H9 (cell line): Measurements from ENCODE around the gene CDH24. TPM values are rescaled to one million over a fixed set of nuclear protein-coding genes. Genes with fewer than 3 reads are reported as not detected.

Experiments used
- DNase-seq: peaks from one replicate; pipeline ENCODE4 v3.0.0-alpha.2; 2017
- H2AFZ ChIP-seq: one replicate; pipeline ENCODE4 v1.6.1; 2013; ENCODE audit warnings: mild to moderate bottlenecking, low read length, control low read depth, moderate library complexity
- H2AK5ac ChIP-seq: 2 replicates; pipeline ENCODE4 v1.6.1; 2013; ENCODE audit warnings: low read length, control low read depth, mixed read lengths; ENCODE audit not compliant: insufficient read length
- H2BK120ac ChIP-seq: one replicate; pipeline ENCODE4 v1.6.1; 2013; ENCODE audit warnings: low read depth, mild to moderate bottlenecking, low read length, control low read depth, inconsistent platforms; ENCODE audit not compliant: poor library complexity, severe bottlenecking
- H2BK12ac ChIP-seq: 2 replicates; pipeline ENCODE4 v1.6.1; 2013; ENCODE audit warnings: low read length, control low read depth, mixed read lengths, low read depth; ENCODE audit not compliant: insufficient read length
- H2BK15ac ChIP-seq: 2 replicates; pipeline ENCODE4 v1.6.1; 2013; ENCODE audit warnings: low read depth, low read length, control low read depth
- H2BK20ac ChIP-seq: one replicate; pipeline ENCODE4 v1.6.1; 2013; ENCODE audit warnings: low read depth, mild to moderate bottlenecking, low read length, control low read depth, inconsistent platforms; ENCODE audit not compliant: poor library complexity, severe bottlenecking
- H2BK5ac ChIP-seq: 2 replicates; pipeline ENCODE4 v1.6.1; 2013; ENCODE audit warnings: low read length, control low read depth, mixed read lengths; ENCODE audit not compliant: insufficient read length
- H3K14ac ChIP-seq: 2 replicates; pipeline ENCODE4 v1.6.1; 2013; ENCODE audit warnings: low read length, control low read depth; ENCODE audit not compliant: insufficient read depth
- H3K18ac ChIP-seq: 2 replicates; pipeline ENCODE4 v1.6.1; 2013; ENCODE audit warnings: low read depth, mild to moderate bottlenecking, mixed read lengths, low read length, control low read depth; ENCODE audit not compliant: insufficient read length
- H3K23ac ChIP-seq: 2 replicates; pipeline ENCODE4 v1.6.1; 2013; ENCODE audit warnings: low read length, control low read depth, mixed read lengths, low read depth; ENCODE audit not compliant: insufficient read length
- H3K23me2 ChIP-seq: 2 replicates; pipeline ENCODE4 v1.6.1; 2013; ENCODE audit warnings: low read depth, mild to moderate bottlenecking, mixed read lengths, low read length, control low read depth; ENCODE audit not compliant: insufficient read length, poor library complexity, severe bottlenecking
- H3K27ac ChIP-seq: 2 replicates; pipeline ENCODE4 v1.5.1; 2013; ENCODE audit warnings: low read length, control low read depth, mixed read lengths, low read depth; ENCODE audit not compliant: insufficient read length
- H3K27me3 ChIP-seq: 2 replicates; pipeline ENCODE4 v1.6.1; 2013; ENCODE audit warnings: low read length, control low read depth, inconsistent platforms; ENCODE audit not compliant: insufficient read depth
- H3K4ac ChIP-seq: 2 replicates; pipeline ENCODE4 v1.6.1; 2013; ENCODE audit warnings: low read depth, mild to moderate bottlenecking, control low read depth, inconsistent platforms, low read length, moderate library complexity
- H3K4me1 ChIP-seq: 2 replicates; pipeline ENCODE4 v1.6.1; 2013; ENCODE audit warnings: low read length, control low read depth, inconsistent platforms; ENCODE audit not compliant: insufficient read depth
- H3K4me2 ChIP-seq: 2 replicates; pipeline ENCODE4 v1.6.1; 2013; ENCODE audit warnings: low read length, control low read depth, mixed read lengths; ENCODE audit not compliant: insufficient read length, insufficient read depth
- H3K56ac ChIP-seq: 2 replicates; pipeline ENCODE4 v1.6.1; 2013; ENCODE audit warnings: low read depth, mild to moderate bottlenecking, mixed read lengths, low read length, control low read depth; ENCODE audit not compliant: insufficient read length
- H3K79me1 ChIP-seq: 2 replicates; pipeline ENCODE4 v1.6.1; 2013; ENCODE audit warnings: low read depth, mild to moderate bottlenecking, moderate library complexity, low read length, control low read depth, inconsistent platforms; ENCODE audit not compliant: insufficient read depth, poor library complexity, severe bottlenecking
- H3K79me2 ChIP-seq: 2 replicates; pipeline ENCODE4 v1.6.1; 2013; ENCODE audit warnings: low read length, control low read depth, inconsistent platforms; ENCODE audit not compliant: insufficient read depth
- H3K9ac ChIP-seq: 2 replicates; pipeline ENCODE4 v1.6.1; 2013; ENCODE audit warnings: low read length, control low read depth, mixed read lengths; ENCODE audit not compliant: insufficient read length; ENCODE audit errors: extremely low read depth
- H3K9me3 ChIP-seq: one replicate; pipeline ENCODE4 v1.6.1; 2013; ENCODE audit warnings: low read depth, low read length, inconsistent platforms; ENCODE audit not compliant: control insufficient read depth
- H3T11ph ChIP-seq: one replicate; pipeline ENCODE4 v1.6.1; 2013; ENCODE audit warnings: mild to moderate bottlenecking, low read length, control low read depth, inconsistent platforms
- H4K20me1 ChIP-seq: one replicate; pipeline ENCODE4 v1.6.1; 2013; ENCODE audit not compliant: control insufficient read depth, insufficient read length, insufficient read depth
- H4K5ac ChIP-seq: 2 replicates; pipeline ENCODE4 v1.6.1; 2013; ENCODE audit warnings: low read depth, mild to moderate bottlenecking, mixed read lengths, low read length, control low read depth; ENCODE audit not compliant: insufficient read length
- H4K8ac ChIP-seq: replicated peaks from 2 replicates; pipeline ENCODE4 v1.6.1; 2013; ENCODE audit warnings: low read length, control low read depth, mixed read lengths, low read depth; ENCODE audit not compliant: insufficient read length
- H4K91ac ChIP-seq: 2 replicates; pipeline ENCODE4 v1.6.1; 2013; ENCODE audit warnings: low read depth, mild to moderate bottlenecking, moderate library complexity, mixed read lengths, low read length, control low read depth; ENCODE audit not compliant: insufficient read length
- H3K27ac Mint-ChIP-seq, 3 experiments: 2 replicates in 2 of 3; 3 replicates in 1 of 3; pipeline ENCODE4 v1.8.0; 2020 to 2021; ENCODE audit warnings: mixed read lengths in 3 of 3, mild to moderate bottlenecking in 1 of 3, moderate library complexity in 1 of 3
- H3K27me3 Mint-ChIP-seq: 2 replicates; pipeline ENCODE4 v1.8.0; 2021; ENCODE audit warnings: low read depth, mild to moderate bottlenecking, moderate library complexity, mixed read lengths
- H3K36me3 Mint-ChIP-seq, 3 experiments: 2 replicates in 2 of 3; 3 replicates in 1 of 3; pipeline ENCODE4 v1.8.0; 2020 to 2021; ENCODE audit warnings: low read depth in 3 of 3, mixed read lengths in 3 of 3; ENCODE audit not compliant: insufficient read depth in 1 of 3
- H3K4me1 Mint-ChIP-seq, 2 experiments: 2 replicates each; pipeline ENCODE4 v1.8.0; 2020; ENCODE audit warnings: mixed read lengths in 2 of 2
- H3K4me3 Mint-ChIP-seq, 2 experiments: 2 replicates in 1 of 2; 3 replicates in 1 of 2; pipeline ENCODE4 v1.8.0; 2020 to 2021; ENCODE audit warnings: mild to moderate bottlenecking in 2 of 2, mixed read lengths in 2 of 2, moderate library complexity in 1 of 2
- H3K9me3 Mint-ChIP-seq, 2 experiments: 2 replicates in 1 of 2; 3 replicates in 1 of 2; pipeline ENCODE4 v1.8.0; 2020; ENCODE audit warnings: mild to moderate bottlenecking in 2 of 2, mixed read lengths in 2 of 2, moderate library complexity in 1 of 2
- WGBS: extraction: QIAGEN DNeasy Blood & Tissue Kit; methylation state at CpG from one replicate; pipeline ENCODE4 v1.1.7; 2013; ENCODE audit warnings: missing lambda C conversion rate, low lambda C conversion rate, mixed read lengths; ENCODE audit not compliant: insufficient read length; ENCODE audit errors: extremely low coverage; 5-methylcytosine and 5-hydroxymethylcytosine counted together
- total RNA-seq: library from RNA; stranded (reverse); gene quantifications from 2 replicates; pipeline ENCODE4 v1.2.1, GENCODE V29; 2021
- TF ChIP-seq, protein P1 (sequence below): fragments of 200-600 bp; sonication (generic); conservative IDR thresholded peaks from 3 replicates; pipeline ENCODE4 v1.8.0; 2021; ENCODE audit warnings: antibody characterized with exemption, mild to moderate bottlenecking

CDH24 gene
- total RNA-seq, 1 experiment from 2014 or later, result 16.7 TPM

- Histone ChIP-seq H3K79me1 (peaks cover 5% of the 10 kb centered on the region), H2AFZ (no peak overlapping the region), H3K27ac (no peak overlapping the region), H4K91ac (no peak overlapping the region), H3K27me3 (no peaks in the 10 kb centered on the region), H3K4me1 (peaks cover 2% of the 10 kb centered on the region; the same call in 1 of the 2 replicates), H3K56ac (no peak overlapping the region), H4K5ac (no peak overlapping the region), H3K4me2 (no peak overlapping the region), H2BK12ac (no peak overlapping the region), H4K8ac (no peak overlapping the region), H4K20me1 (no peaks in the 10 kb centered on the region), H2BK120ac (no peak overlapping the region), H2BK5ac (no peak overlapping the region), H3K23ac (no peak overlapping the region), H2BK15ac (no peak overlapping the region), H3T11ph (no peak overlapping the region), H3K23me2 (peaks cover 6% of the 10 kb centered on the region), H2AK5ac (no peak overlapping the region), H3K4ac (no peak overlapping the region), H3K9ac (no peak overlapping the region), H2BK20ac (no peak overlapping the region), H3K9me3 (no peaks in the 10 kb centered on the region), H3K79me2 (peaks cover 17% of the 10 kb centered on the region), H3K18ac (no peak overlapping the region), H3K14ac (no peak overlapping the region)
- Mint-ChIP-seq H3K36me3 (peaks cover 17 to 33% (median 30%) of the 10 kb centered on the region in 3 experiments), H3K4me3 (peak overlapping the region in 1 of 2 experiments; percentile 6; a peak in 2 of 5 replicates), H3K27me3 (peaks cover 4% of the 10 kb centered on the region), H3K27ac (no peak overlapping the region; a peak in 2 of 7 replicates), H3K4me1 (peaks cover 41 to 43% of the 10 kb centered on the region in 2 experiments), H3K9me3 (no peaks in the 10 kb centered on the region)
- TF ChIP-seq, protein P1, sequence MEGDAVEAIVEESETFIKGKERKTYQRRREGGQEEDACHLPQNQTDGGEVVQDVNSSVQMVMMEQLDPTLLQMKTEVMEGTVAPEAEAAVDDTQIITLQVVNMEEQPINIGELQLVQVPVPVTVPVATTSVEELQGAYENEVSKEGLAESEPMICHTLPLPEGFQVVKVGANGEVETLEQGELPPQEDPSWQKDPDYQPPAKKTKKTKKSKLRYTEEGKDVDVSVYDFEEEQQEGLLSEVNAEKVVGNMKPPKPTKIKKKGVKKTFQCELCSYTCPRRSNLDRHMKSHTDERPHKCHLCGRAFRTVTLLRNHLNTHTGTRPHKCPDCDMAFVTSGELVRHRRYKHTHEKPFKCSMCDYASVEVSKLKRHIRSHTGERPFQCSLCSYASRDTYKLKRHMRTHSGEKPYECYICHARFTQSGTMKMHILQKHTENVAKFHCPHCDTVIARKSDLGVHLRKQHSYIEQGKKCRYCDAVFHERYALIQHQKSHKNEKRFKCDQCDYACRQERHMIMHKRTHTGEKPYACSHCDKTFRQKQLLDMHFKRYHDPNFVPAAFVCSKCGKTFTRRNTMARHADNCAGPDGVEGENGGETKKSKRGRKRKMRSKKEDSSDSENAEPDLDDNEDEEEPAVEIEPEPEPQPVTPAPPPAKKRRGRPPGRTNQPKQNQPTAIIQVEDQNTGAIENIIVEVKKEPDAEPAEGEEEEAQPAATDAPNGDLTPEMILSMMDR, result no peak
- no peak for DNase-seq
- WGBS, result no CpG with 5 or more reads among the region's 7 CpGs
These were observed 40.5 kb upstream of the CDH24 start for GRCh38 chr14:23097786-23098185.
